HG03565 (cell line): ENCODE measurements around the gene GALNT17.
"Not testable (repeated sequence)": the region's sequence is repeated elsewhere in the genome, so short reads cannot be mapped to it uniquely, and the experiment has no call there.

Source experiments
- ATAC-seq: cut with Tn5 transposase; IDR thresholded peaks from one replicate; pipeline ENCODE4 v1.9.1; 2021; ENCODE audit warnings: mild to moderate bottlenecking, moderate library complexity; ENCODE audit not compliant: unreplicated experiment

The GALNT17 gene

GRCh38 chr7:71157757-71158156 lies 25.8 kb downstream of the GALNT17 start:
- no peak for ATAC-seq

- ATAC-seq = no peak
Measured at GRCh38 chr7:71165708-71166107, 33.8 kb downstream of the GALNT17 start.

- no peak for ATAC-seq
Measured at GRCh38 chr7:71171476-71171875, 39.5 kb downstream of the GALNT17 start.

- ATAC-seq = no peak
Measured at GRCh38 chr7:71173955-71174354, 42.0 kb downstream of the GALNT17 start.

- no peak for ATAC-seq
Measured at GRCh38 chr7:71182438-71182935, 50.5 kb downstream of the GALNT17 start.

GRCh38 chr7:71184136-71184535 lies 52.2 kb downstream of the GALNT17 start:
- ATAC-seq = no peak

GRCh38 chr7:71184609-71185008 lies 52.7 kb downstream of the GALNT17 start:
- no peak for ATAC-seq

- ATAC-seq = no peak
Measured at GRCh38 chr7:71186535-71187057, 54.7 kb downstream of the GALNT17 start.

- ATAC-seq = no peak
Measured at GRCh38 chr7:71191771-71192170, 59.8 kb downstream of the GALNT17 start.

GRCh38 chr7:71193099-71193810 lies 61.3 kb downstream of the GALNT17 start:
- no peak for ATAC-seq

- ATAC-seq = no peak
Measured at GRCh38 chr7:71198391-71198790, 66.4 kb downstream of the GALNT17 start.

- ATAC-seq = no peak
Measured at GRCh38 chr7:71198887-71199286, 66.9 kb downstream of the GALNT17 start.

- no peak for ATAC-seq
Measured at GRCh38 chr7:71206184-71206583, 74.2 kb downstream of the GALNT17 start.

- no peak for ATAC-seq
Measured at GRCh38 chr7:71208881-71209280, 76.9 kb downstream of the GALNT17 start.

GRCh38 chr7:71209484-71209883 lies 77.5 kb downstream of the GALNT17 start:
- ATAC-seq = not testable (repeated sequence)

- no peak for ATAC-seq
Measured at GRCh38 chr7:71210220-71210619, 78.3 kb downstream of the GALNT17 start.

GRCh38 chr7:71212433-71212832 lies 80.5 kb downstream of the GALNT17 start:
- not testable (repeated sequence) for ATAC-seq

- no peak for ATAC-seq
Measured at GRCh38 chr7:71216211-71216610, 84.3 kb downstream of the GALNT17 start.

GRCh38 chr7:71220210-71220695 lies 88.3 kb downstream of the GALNT17 start:
- ATAC-seq = no peak

- ATAC-seq = no peak
Measured at GRCh38 chr7:71221049-71221448, 89.1 kb downstream of the GALNT17 start.

- no peak for ATAC-seq
Measured at GRCh38 chr7:71221549-71221948, 89.6 kb downstream of the GALNT17 start.

- ATAC-seq = no peak
Measured at GRCh38 chr7:71227126-71227525, 95.2 kb downstream of the GALNT17 start.
